Endodermal cell (in vitro differentiated cells): ENCODE results near the gene KRT9. TPM values are rescaled to one million over a fixed set of nuclear protein-coding genes. Genes with fewer than 3 reads are reported as not detected.
"Not testable (repeated sequence)": the region's sequence is repeated elsewhere in the genome, so short reads cannot be mapped to it uniquely, and the experiment has no call there.

ENCODE experiments used
- DNase-seq: peaks from one replicate; pipeline ENCODE4 v3.0.0-alpha.2; 2017
- H3K27ac ChIP-seq: 2 replicates; pipeline ENCODE4 v1.5.1; 2013; ENCODE audit warnings: mild to moderate bottlenecking, low read depth, low read length, moderate library complexity
- H3K27me3 ChIP-seq: 2 replicates; pipeline ENCODE4 v1.6.1; 2013; ENCODE audit warnings: mild to moderate bottlenecking, low read length, moderate library complexity; ENCODE audit not compliant: insufficient read depth, control insufficient read depth, poor library complexity, severe bottlenecking
- H3K36me3 ChIP-seq: 2 replicates; pipeline ENCODE4 v1.7.0; 2013; ENCODE audit warnings: mild to moderate bottlenecking, low read length, moderate library complexity; ENCODE audit not compliant: control insufficient read depth, insufficient read depth
- H3K4me1 ChIP-seq: one replicate; pipeline ENCODE4 v1.7.0; 2013; ENCODE audit warnings: low read length; ENCODE audit not compliant: control insufficient read depth, insufficient read depth
- H3K4me3 ChIP-seq: 2 replicates; pipeline ENCODE4 v1.5.1; 2013; ENCODE audit warnings: mild to moderate bottlenecking, low read length, moderate library complexity
- H3K9ac ChIP-seq: 2 replicates; pipeline ENCODE4 v1.6.1; 2013; ENCODE audit warnings: mild to moderate bottlenecking, low read length, moderate library complexity; ENCODE audit not compliant: poor library complexity, severe bottlenecking; ENCODE audit errors: extremely low read depth
- H3K9me3 ChIP-seq: 2 replicates; pipeline ENCODE4 v1.6.1; 2013; ENCODE audit warnings: mild to moderate bottlenecking, low read length, moderate library complexity; ENCODE audit not compliant: control insufficient read depth
- H3K27ac Mint-ChIP-seq: 2 replicates; pipeline ENCODE4 v1.8.0; 2020; ENCODE audit warnings: mixed read lengths
- H3K27me3 Mint-ChIP-seq: 2 replicates; pipeline ENCODE4 v1.8.0; 2021; ENCODE audit warnings: mild to moderate bottlenecking, mixed read lengths; ENCODE audit not compliant: insufficient read depth
- H3K36me3 Mint-ChIP-seq: 2 replicates; pipeline ENCODE4 v1.8.0; 2020; ENCODE audit warnings: low read depth, mixed read lengths
- H3K4me1 Mint-ChIP-seq: 2 replicates; pipeline ENCODE4 v1.8.0; 2020; ENCODE audit warnings: mixed read lengths
- H3K4me3 Mint-ChIP-seq: 2 replicates; pipeline ENCODE4 v1.8.0; 2020; ENCODE audit warnings: mild to moderate bottlenecking, moderate library complexity, mixed read lengths
- H3K9me3 Mint-ChIP-seq: 2 replicates; pipeline ENCODE4 v1.8.0; 2020; ENCODE audit warnings: mild to moderate bottlenecking, mixed read lengths
- WGBS, 2 experiments: methylation state at CpG; one replicate each; pipeline versions ENCODE4 v1.1.5 to v1.1.7; 2013; ENCODE audit warnings: missing lambda C conversion rate in 2 of 2, mixed read lengths in 1 of 2; ENCODE audit not compliant: insufficient coverage in 1 of 2, insufficient read length in 1 of 2; 5-methylcytosine and 5-hydroxymethylcytosine counted together
- total RNA-seq, 2 donors: library from RNA; stranded (reverse); fragmentation: NEBNext Ultra II Directional in 1 of 2; extraction: Animal tissue kit (Norgen Biotek cat#: 25700) in 1 of 2; gene quantifications; 2 replicates in 1 of 2; 3 replicates in 1 of 2; pipeline ENCODE4 v1.2.1, GENCODE V29; 2021
- TF ChIP-seq, protein P1 (sequence below): fragments of 200-600 bp; sonication (generic); conservative IDR thresholded peaks from 2 replicates; pipeline ENCODE4 v1.5.0; 2021; ENCODE audit warnings: antibody characterized with exemption, mild to moderate bottlenecking

The KRT9 gene
- total RNA-seq, 2 donors from 2014 or later = not detected

DNA sequence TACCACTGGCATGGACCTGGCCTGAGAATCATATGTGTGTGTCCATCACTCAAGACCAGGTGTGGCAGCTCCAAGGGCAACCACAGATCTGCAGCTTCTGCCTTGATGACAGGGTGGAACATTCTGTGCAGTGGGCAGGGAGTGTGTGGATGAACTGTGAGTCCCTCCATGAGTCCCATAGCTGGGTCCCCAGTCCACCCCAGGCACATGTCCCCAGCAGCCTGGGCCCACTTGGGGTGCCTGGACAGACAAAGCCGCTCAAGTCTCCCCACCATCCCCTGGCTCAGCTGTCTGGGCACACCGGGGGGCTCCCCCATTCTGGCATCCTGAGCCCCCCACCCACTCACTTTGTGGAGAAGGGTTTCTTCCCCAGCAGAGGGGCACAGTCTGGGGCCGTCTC is 45.3 kb upstream of the KRT9 start:
- TF ChIP-seq, protein P1, sequence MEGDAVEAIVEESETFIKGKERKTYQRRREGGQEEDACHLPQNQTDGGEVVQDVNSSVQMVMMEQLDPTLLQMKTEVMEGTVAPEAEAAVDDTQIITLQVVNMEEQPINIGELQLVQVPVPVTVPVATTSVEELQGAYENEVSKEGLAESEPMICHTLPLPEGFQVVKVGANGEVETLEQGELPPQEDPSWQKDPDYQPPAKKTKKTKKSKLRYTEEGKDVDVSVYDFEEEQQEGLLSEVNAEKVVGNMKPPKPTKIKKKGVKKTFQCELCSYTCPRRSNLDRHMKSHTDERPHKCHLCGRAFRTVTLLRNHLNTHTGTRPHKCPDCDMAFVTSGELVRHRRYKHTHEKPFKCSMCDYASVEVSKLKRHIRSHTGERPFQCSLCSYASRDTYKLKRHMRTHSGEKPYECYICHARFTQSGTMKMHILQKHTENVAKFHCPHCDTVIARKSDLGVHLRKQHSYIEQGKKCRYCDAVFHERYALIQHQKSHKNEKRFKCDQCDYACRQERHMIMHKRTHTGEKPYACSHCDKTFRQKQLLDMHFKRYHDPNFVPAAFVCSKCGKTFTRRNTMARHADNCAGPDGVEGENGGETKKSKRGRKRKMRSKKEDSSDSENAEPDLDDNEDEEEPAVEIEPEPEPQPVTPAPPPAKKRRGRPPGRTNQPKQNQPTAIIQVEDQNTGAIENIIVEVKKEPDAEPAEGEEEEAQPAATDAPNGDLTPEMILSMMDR = no peak
- Mint-ChIP-seq H3K9me3 (no peaks in the 10 kb centered on the region), H3K27me3 (peaks cover 1% of the 10 kb centered on the region), H3K4me1 (no peaks in the 10 kb centered on the region), H3K36me3 (no peaks in the 10 kb centered on the region), H3K4me3 (no peak overlapping the region), H3K27ac (no peak overlapping the region)
- Histone ChIP-seq H3K9ac (no peak overlapping the region), H3K27ac (no peak overlapping the region), H3K9me3 (no peaks in the 10 kb centered on the region), H3K4me1 (no peaks in the 10 kb centered on the region), H3K27me3 (no peaks in the 10 kb centered on the region), H3K4me3 (no peak overlapping the region), H3K36me3 (no peaks in the 10 kb centered on the region)
- DNase-seq = no peak
- 88% methylated on average over 3 of the region's 3 CpGs; no CpG with 5 or more reads in 1 of the 2 experiments for WGBS, 2 experiments

DNA sequence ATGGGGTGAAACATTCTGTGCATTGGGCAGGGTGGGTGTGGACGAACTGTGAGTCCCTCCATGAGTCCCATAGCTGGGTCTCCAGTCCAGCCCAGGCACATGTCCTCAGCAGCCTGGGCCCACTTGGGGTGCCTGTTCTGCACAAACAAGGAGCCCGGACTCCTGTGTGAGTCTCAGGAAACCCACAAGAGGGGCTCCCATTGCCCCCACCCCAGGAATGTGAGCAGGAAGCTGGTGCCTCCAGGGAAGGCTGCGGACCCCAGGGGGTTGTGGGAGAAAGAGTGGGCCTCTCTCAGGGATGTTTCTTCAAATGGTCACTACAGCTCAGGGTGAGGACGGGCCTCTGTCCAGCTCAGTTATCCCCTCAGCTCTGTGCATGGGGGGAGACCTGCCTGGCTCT is 44.6 kb upstream of the KRT9 start:
- not testable (repeated sequence) for H3K27ac Mint-ChIP-seq, H3K27me3 Mint-ChIP-seq
- WGBS, 2 experiments = 67 to 88% methylated on average over 1 to 4 of the region's 4 CpGs

DNA sequence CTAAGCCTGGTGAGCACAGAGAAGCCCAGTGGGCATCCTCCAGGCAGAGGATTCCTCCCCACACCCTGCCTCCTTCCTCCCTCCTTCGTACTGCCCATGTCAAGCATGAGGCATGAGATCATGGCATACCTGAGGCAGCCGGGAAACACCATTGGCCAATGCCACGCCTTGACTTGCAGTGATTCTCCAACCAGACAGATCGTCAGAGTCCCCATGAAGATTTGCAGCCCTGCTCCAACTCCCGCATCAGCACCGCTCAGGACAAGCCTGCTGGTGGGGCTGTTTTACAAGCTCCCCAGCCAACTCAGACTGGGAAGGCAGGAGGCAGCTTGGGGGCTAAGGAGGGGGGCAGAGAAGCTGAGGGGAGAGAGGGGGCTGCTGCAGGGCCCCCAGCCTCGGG is 43.6 kb upstream of the KRT9 start:
- Histone ChIP-seq H3K36me3 (no peaks in the 10 kb centered on the region), H3K27ac (no peak overlapping the region), H3K27me3 (no peaks in the 10 kb centered on the region), H3K4me3 (no peak overlapping the region), H3K4me1 (no peaks in the 10 kb centered on the region), H3K9me3 (no peaks in the 10 kb centered on the region), H3K9ac (no peak overlapping the region)
- Mint-ChIP-seq H3K4me3 (no peak overlapping the region), H3K36me3 (no peaks in the 10 kb centered on the region), H3K27ac (no peak overlapping the region), H3K9me3 (no peaks in the 10 kb centered on the region), H3K27me3 (peaks cover 2% of the 10 kb centered on the region), H3K4me1 (no peaks in the 10 kb centered on the region)
- TF ChIP-seq, protein P1 = no peak
- DNase-seq = peak; percentile 92
- WGBS, 2 experiments = 58 to 63% methylated on average over 3 to 7 of the region's 7 CpGs

More for the DNA sequence above, 44.6 kb upstream of the KRT9 start:
- H3K27ac ChIP-seq, H3K4me3 ChIP-seq, H3K9ac ChIP-seq, H3K4me3 Mint-ChIP-seq, H3K36me3 ChIP-seq, H3K36me3 Mint-ChIP-seq, H3K27me3 ChIP-seq, H3K9me3 Mint-ChIP-seq, H3K9me3 ChIP-seq, H3K4me1 Mint-ChIP-seq, H3K4me1 ChIP-seq: not testable (repeated sequence)
- DNase-seq = peak; percentile 74

DNA sequence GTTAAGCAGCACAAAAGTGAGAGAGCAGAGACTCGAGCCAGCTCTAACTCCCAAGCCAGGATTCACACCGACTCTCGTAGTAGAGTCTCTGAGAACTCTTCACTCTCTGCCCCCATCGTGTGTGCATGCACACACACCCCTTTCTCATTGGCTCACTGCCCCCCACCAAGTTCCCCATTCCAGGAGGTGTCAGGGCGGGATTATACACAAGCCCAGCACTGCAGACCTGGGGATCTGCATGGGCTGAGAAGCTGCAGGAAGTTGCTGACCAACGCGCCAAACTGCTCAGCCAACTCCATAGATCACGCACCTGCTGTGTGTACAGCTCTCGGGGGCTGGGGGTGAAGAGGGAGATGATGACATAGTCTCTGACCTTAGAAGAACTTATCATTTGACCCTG is 42.9 kb upstream of the KRT9 start:
- H3K4me3 Mint-ChIP-seq, H3K4me3 ChIP-seq, H3K4me1 Mint-ChIP-seq, H3K9ac ChIP-seq, H3K27me3 ChIP-seq, H3K36me3 ChIP-seq, H3K4me1 ChIP-seq, H3K27me3 Mint-ChIP-seq, H3K27ac Mint-ChIP-seq, H3K9me3 Mint-ChIP-seq, H3K27ac ChIP-seq, H3K9me3 ChIP-seq, H3K36me3 Mint-ChIP-seq: not testable (repeated sequence)
- 68 to 81% methylated on average over 4 to 9 of the region's 9 CpGs for WGBS, 2 experiments
- peak; percentile 55 for DNase-seq
